ENCODE results near the gene PDZRN4. TPM values are rescaled to one million over a fixed set of nuclear protein-coding genes. Genes with fewer than 3 reads are reported as not detected.
"Not testable (repeated sequence)": the region's sequence is repeated elsewhere in the genome, so short reads cannot be mapped to it uniquely, and the experiment has no call there.

PDZRN4 gene
- total RNA-seq, 1 donor from 2014 or later: not detected

- intact Hi-C loops (cut with micrococcal nuclease): not testable (repeated sequence)
These were observed 92.4 kb downstream of the PDZRN4 start for GRCh38 chr12:41280341-41281095.

- intact Hi-C loops (cut with micrococcal nuclease): not testable (repeated sequence)
These were observed 97.3 kb downstream of the PDZRN4 start for GRCh38 chr12:41285470-41285869.

GRCh38 chr12:41286426-41286825, 98.3 kb downstream of the PDZRN4 start:
- intact Hi-C loops (cut with micrococcal nuclease): no loop called here

GRCh38 chr12:41287500-41288141, 99.5 kb downstream of the PDZRN4 start:
- intact Hi-C loops (cut with micrococcal nuclease): no loop called here

GRCh38 chr12:41288142-41288811, 100.2 kb downstream of the PDZRN4 start:
- intact Hi-C loops (cut with micrococcal nuclease): no loop called here

GRCh38 chr12:41289501-41289900, 101.4 kb downstream of the PDZRN4 start:
- intact Hi-C loops (cut with micrococcal nuclease): no loop called here

GRCh38 chr12:41293011-41293410, 104.9 kb downstream of the PDZRN4 start:
- intact Hi-C loops (cut with micrococcal nuclease): no loop called here

GRCh38 chr12:41293461-41293860, 105.3 kb downstream of the PDZRN4 start:
- intact Hi-C loops (cut with micrococcal nuclease): no loop called here

GRCh38 chr12:41302979-41303403, 114.9 kb downstream of the PDZRN4 start:
- intact Hi-C loops (cut with micrococcal nuclease): no loop called here

- intact Hi-C loops (cut with micrococcal nuclease): no loop called here
These were observed 116.4 kb downstream of the PDZRN4 start for GRCh38 chr12:41304526-41304925.

- intact Hi-C loops (cut with micrococcal nuclease): no loop called here
These were observed 122.2 kb downstream of the PDZRN4 start for GRCh38 chr12:41310367-41310766.

GRCh38 chr12:41311883-41312282, 123.8 kb downstream of the PDZRN4 start:
- intact Hi-C loops (cut with micrococcal nuclease): no loop called here

- intact Hi-C loops (cut with micrococcal nuclease): not testable (repeated sequence)
These were observed 124.3 kb downstream of the PDZRN4 start for GRCh38 chr12:41312451-41312850.

- intact Hi-C loops (cut with micrococcal nuclease): no loop called here
These were observed 137.2 kb downstream of the PDZRN4 start for GRCh38 chr12:41325336-41325735.

GRCh38 chr12:41327096-41327895, 139.2 kb downstream of the PDZRN4 start:
- intact Hi-C loops (cut with micrococcal nuclease): no loop called here

- intact Hi-C loops (cut with micrococcal nuclease): no loop called here
These were observed 145.9 kb downstream of the PDZRN4 start for GRCh38 chr12:41333974-41334373.

GRCh38 chr12:41334390-41334789, 146.3 kb downstream of the PDZRN4 start:
- intact Hi-C loops (cut with micrococcal nuclease): no loop called here

GRCh38 chr12:41336041-41336549, 148.0 kb downstream of the PDZRN4 start:
- intact Hi-C loops (cut with micrococcal nuclease): no loop called here

GRCh38 chr12:41339784-41340183, 151.7 kb downstream of the PDZRN4 start:
- intact Hi-C loops (cut with micrococcal nuclease): no loop called here

GRCh38 chr12:41344776-41345470, 156.8 kb downstream of the PDZRN4 start:
- intact Hi-C loops (cut with micrococcal nuclease): no loop called here

GRCh38 chr12:41348198-41348597, 160.1 kb downstream of the PDZRN4 start:
- intact Hi-C loops (cut with micrococcal nuclease): no loop called here
